HG03135 (cell line): Measurements from ENCODE around the gene ASPRV1.
"Not testable (repeated sequence)": the region's sequence is repeated elsewhere in the genome, so short reads cannot be mapped to it uniquely, and the experiment has no call there.

Source experiments
- ATAC-seq: cut with Tn5 transposase; IDR thresholded peaks from one replicate; pipeline ENCODE4 v1.9.1; 2021; ENCODE audit warnings: mild to moderate bottlenecking, moderate library complexity; ENCODE audit not compliant: unreplicated experiment

The ASPRV1 gene

GRCh38 chr2:69961496-69961895 is at the start of gene ASPRV1:
TSS of gene ASPRV1 (minus strand) at chr2:69961631. CDS start at chr2:69961436, 195 bp downstream.
- no peak for ATAC-seq

GRCh38 chr2:70010576-70011111 is 49.2 kb upstream of the ASPRV1 start:
- no peak for ATAC-seq

GRCh38 chr2:70009762-70010575 is 48.5 kb upstream of the ASPRV1 start:
- ATAC-seq = no peak

GRCh38 chr2:70008290-70008689 is 46.9 kb upstream of the ASPRV1 start:
- no peak for ATAC-seq

- no peak for ATAC-seq
Measured at GRCh38 chr2:70007151-70007550, 45.7 kb upstream of the ASPRV1 start.

- no peak for ATAC-seq
Measured at GRCh38 chr2:70006447-70006784, 45.0 kb upstream of the ASPRV1 start.

GRCh38 chr2:70005752-70006446 is 44.5 kb upstream of the ASPRV1 start:
- no peak for ATAC-seq

GRCh38 chr2:70005216-70005615 is 43.8 kb upstream of the ASPRV1 start:
- ATAC-seq = no peak

GRCh38 chr2:70003093-70003830 is 41.8 kb upstream of the ASPRV1 start:
- ATAC-seq = no peak

- ATAC-seq = no peak
Measured at GRCh38 chr2:70002241-70002899, 40.9 kb upstream of the ASPRV1 start.

GRCh38 chr2:70000529-70000928 is 39.1 kb upstream of the ASPRV1 start:
- ATAC-seq = not testable (repeated sequence)

GRCh38 chr2:69998761-69999160 is 37.3 kb upstream of the ASPRV1 start:
- no peak for ATAC-seq

GRCh38 chr2:69997015-69997830 is 35.8 kb upstream of the ASPRV1 start:
- ATAC-seq = no peak

- no peak for ATAC-seq
Measured at GRCh38 chr2:69995511-69995910, 34.1 kb upstream of the ASPRV1 start.

- ATAC-seq = no peak
Measured at GRCh38 chr2:69994166-69994565, 32.7 kb upstream of the ASPRV1 start.

GRCh38 chr2:69993708-69994107 is 32.3 kb upstream of the ASPRV1 start:
- ATAC-seq = no peak

- ATAC-seq = no peak
Measured at GRCh38 chr2:69993048-69993565, 31.7 kb upstream of the ASPRV1 start.

- ATAC-seq = no peak
Measured at GRCh38 chr2:69992310-69993047, 31.0 kb upstream of the ASPRV1 start.

GRCh38 chr2:69989441-69990105 is 28.1 kb upstream of the ASPRV1 start:
- ATAC-seq = no peak
